H1 (cell line): ENCODE results near the gene REXO5. TPM values are rescaled to one million over a fixed set of nuclear protein-coding genes. Genes with fewer than 3 reads are reported as not detected.

Source experiments
- CTCF ChIA-PET: fragments of 300-600 bp; sonication (Branson Sonifier 250); formaldehyde crosslinking; loops from one replicate; lab custom pipeline; 2021; ENCODE audit not compliant: partially characterized antibody; lab: Charles Lee
- POLR2A ChIA-PET: fragments of 300-600 bp; sonication (Branson Sonifier 250); formaldehyde crosslinking; loops from one replicate; lab custom pipeline; 2021; ENCODE audit warnings: inconsistent platforms; ENCODE audit not compliant: partially characterized antibody; lab: Charles Lee
- DNase-seq, 2 experiments: peaks; one replicate each; pipeline versions ENCODE4 v3.0.0 to v3.0.0-alpha.2; 2010 to 2022; ENCODE audit warnings: low spot score in 2 of 2, low read depth in 1 of 2, mixed read lengths in 1 of 2
- FAIRE-seq: peaks from 2 replicates; lab custom pipeline; 2011; peaks lifted over from hg19 to GRCh38; lab: Jason Lieb, UNC
- H2AFZ ChIP-seq: 2 replicates; pipeline ENCODE4 v1.8.1; 2012; ENCODE audit warnings: low read length, inconsistent platforms
- H2AK5ac ChIP-seq: 2 replicates; pipeline ENCODE4 v1.6.1; 2013; ENCODE audit warnings: low read depth, low read length
- H2BK120ac ChIP-seq: replicated peaks from 2 replicates; pipeline ENCODE3; 2013; ENCODE audit warnings: low read depth, low read length, inconsistent platforms
- H2BK12ac ChIP-seq: 2 replicates; pipeline ENCODE4 v1.6.1; 2013; ENCODE audit warnings: low read depth, low read length
- H2BK15ac ChIP-seq: 2 replicates; pipeline ENCODE4 v1.6.1; 2013; ENCODE audit warnings: low read length
- H2BK20ac ChIP-seq: 2 replicates; pipeline ENCODE4 v1.6.1; 2013; ENCODE audit warnings: low read length
- H2BK5ac ChIP-seq: 2 replicates; pipeline ENCODE4 v1.6.1; 2013; ENCODE audit warnings: low read depth, low read length
- H3K14ac ChIP-seq: 2 replicates; pipeline ENCODE4 v1.6.1; 2013; ENCODE audit warnings: inconsistent platforms; ENCODE audit not compliant: insufficient read length
- H3K18ac ChIP-seq: 2 replicates; pipeline ENCODE4 v1.6.1; 2013; ENCODE audit warnings: low read length; ENCODE audit errors: extremely low read depth
- H3K23ac ChIP-seq: 2 replicates; pipeline ENCODE4 v1.6.1; 2013; ENCODE audit warnings: inconsistent platforms; ENCODE audit not compliant: insufficient read length
- H3K23me2 ChIP-seq: 2 replicates; pipeline ENCODE4 v1.6.1; 2013; ENCODE audit warnings: low read depth, low read length
- H3K27ac ChIP-seq: 2 replicates; pipeline ENCODE4 v1.6.1; 2011; ENCODE audit warnings: low read depth, low read length, inconsistent platforms
- H3K27me3 ChIP-seq, 4 experiments: replicated peaks in 1 of 4; 1 replicate in 1 of 4; 2 replicates in 3 of 4; pipeline versions ENCODE4 v1.6.1 to v1.8.1; 2011 to 2013; ENCODE audit warnings: low read length in 3 of 4, mild to moderate bottlenecking in 3 of 4, inconsistent platforms in 2 of 4, mixed read lengths in 2 of 4, moderate library complexity in 1 of 4; ENCODE audit not compliant: control insufficient read depth in 3 of 4, insufficient read depth in 3 of 4; ENCODE audit errors: extremely low read depth in 1 of 4
- H3K36me3 ChIP-seq, 4 experiments: 2 replicates each; pipeline versions ENCODE4 v1.6.1 to v1.8.1; 2011 to 2013; ENCODE audit warnings: mild to moderate bottlenecking in 4 of 4, low read length in 3 of 4, moderate library complexity in 2 of 4, control low read depth in 1 of 4, inconsistent platforms in 1 of 4; ENCODE audit not compliant: insufficient read depth in 4 of 4, control insufficient read depth in 2 of 4
- H3K4ac ChIP-seq: replicated peaks from 2 replicates; pipeline ENCODE3; 2013; ENCODE audit warnings: low read length, low read depth, mixed read lengths, inconsistent platforms; ENCODE audit not compliant: insufficient read length
- H3K4me1 ChIP-seq, 4 experiments: replicated peaks in 1 of 4; 1 replicate in 1 of 4; 2 replicates in 3 of 4; pipeline versions ENCODE4 v1.6.1 to v1.8.1; 2011 to 2013; ENCODE audit warnings: low read length in 3 of 4, inconsistent platforms in 2 of 4, mixed read lengths in 1 of 4; ENCODE audit not compliant: insufficient read depth in 4 of 4, control insufficient read depth in 3 of 4
- H3K4me2 ChIP-seq, 2 experiments: 2 replicates each; pipeline versions ENCODE4 v1.6.1 to v1.8.1; 2011 to 2013; ENCODE audit warnings: low read depth in 2 of 2, low read length in 2 of 2, control low read depth in 1 of 2, inconsistent platforms in 1 of 2, mild to moderate bottlenecking in 1 of 2; ENCODE audit not compliant: insufficient read depth in 1 of 2
- H3K4me3 ChIP-seq, 4 experiments: fragments of 200-600, 300-600 bp in 1 of 4; sonication (generic), shearing (Covaris generic), sonication (Bioruptor Twin) in 1 of 4; 2 replicates each; pipeline versions ENCODE4 v1.5.1 to v1.8.1; 2011 to 2016; ENCODE audit warnings: low read length in 4 of 4, low read depth in 3 of 4, control low read depth in 2 of 4, inconsistent platforms in 2 of 4, mild to moderate bottlenecking in 2 of 4, mixed read lengths in 1 of 4, moderate library complexity in 1 of 4; ENCODE audit not compliant: insufficient read depth in 2 of 4; ENCODE audit errors: extremely low read depth in 1 of 4
- H3K56ac ChIP-seq: replicated peaks from 2 replicates; pipeline ENCODE3; 2013; ENCODE audit warnings: low read depth, mild to moderate bottlenecking, mixed read lengths, low read length, inconsistent platforms; ENCODE audit not compliant: insufficient read length
- H3K79me1 ChIP-seq: 2 replicates; pipeline ENCODE4 v1.6.1; 2013; ENCODE audit warnings: low read depth, low read length, control low read depth
- H3K79me2 ChIP-seq, 2 experiments: 2 replicates each; pipeline versions ENCODE4 v1.6.1 to v1.8.1; 2012 to 2013; ENCODE audit warnings: low read length in 2 of 2, mild to moderate bottlenecking in 2 of 2, inconsistent platforms in 1 of 2; ENCODE audit not compliant: insufficient read depth in 2 of 2, control insufficient read depth in 1 of 2
- H3K9ac ChIP-seq, 4 experiments: replicated peaks in 1 of 4; 1 replicate in 1 of 4; 2 replicates in 3 of 4; pipeline versions ENCODE4 v1.6.1 to v1.8.1; 2011 to 2013; ENCODE audit warnings: low read depth in 3 of 4, low read length in 3 of 4, control low read depth in 2 of 4, mild to moderate bottlenecking in 2 of 4, moderate library complexity in 2 of 4, inconsistent platforms in 1 of 4; ENCODE audit errors: extremely low read depth in 1 of 4
- H3K9me3 ChIP-seq, 2 experiments: 2 replicates each; pipeline versions ENCODE4 v1.6.1 to v1.8.1; 2012 to 2013; ENCODE audit warnings: mild to moderate bottlenecking in 2 of 2, moderate library complexity in 2 of 2, control low read depth in 1 of 2, inconsistent platforms in 1 of 2, low read depth in 1 of 2, low read length in 1 of 2, mixed read lengths in 1 of 2; ENCODE audit not compliant: insufficient read depth in 2 of 2
- H4K20me1 ChIP-seq, 2 experiments: replicated peaks in 1 of 2; 2 replicates each; pipeline versions ENCODE3 to v1.8.1; 2011 to 2013; ENCODE audit warnings: inconsistent platforms in 2 of 2, low read length in 2 of 2, mild to moderate bottlenecking in 1 of 2; ENCODE audit not compliant: insufficient read depth in 2 of 2, control insufficient read depth in 1 of 2
- H4K5ac ChIP-seq: 2 replicates; pipeline ENCODE4 v1.6.1; 2013; ENCODE audit warnings: low read length, low read depth, mixed read lengths, inconsistent platforms; ENCODE audit not compliant: insufficient read length
- H4K8ac ChIP-seq: 2 replicates; pipeline ENCODE4 v1.8.0; 2013; ENCODE audit warnings: mild to moderate bottlenecking, moderate library complexity, low read length, inconsistent platforms; ENCODE audit not compliant: insufficient read depth; ENCODE audit errors: extremely low read depth
- H4K91ac ChIP-seq: replicated peaks from 2 replicates; pipeline ENCODE3; 2013; ENCODE audit warnings: low read length, mixed read lengths, inconsistent platforms; ENCODE audit not compliant: insufficient read length
- ATF3 ChIP-seq: IDR thresholded peaks from 2 replicates; pipeline ENCODE4 v1.6.1; 2011; ENCODE audit warnings: low read depth, mild to moderate bottlenecking, low read length; ENCODE audit not compliant: insufficient read depth
- CBX8 ChIP-seq: fragments of 300-800, 300-1000 bp; sonication (generic); IDR thresholded peaks from 2 replicates; pipeline ENCODE4 v1.7.1; 2016; ENCODE audit warnings: low read depth, low read length, borderline replicate concordance
- EP300 ChIP-seq, 2 experiments: IDR thresholded peaks; 1 replicate in 1 of 2; 2 replicates in 1 of 2; pipeline ENCODE4 v1.6.1; 2011 to 2012; ENCODE audit warnings: low read depth in 2 of 2, low read length in 2 of 2, mild to moderate bottlenecking in 2 of 2, borderline replicate concordance in 1 of 2, inconsistent platforms in 1 of 2, moderate library complexity in 1 of 2
- FOSL1 ChIP-seq: IDR thresholded peaks from 2 replicates; pipeline ENCODE4 v1.6.1; 2011; ENCODE audit warnings: mild to moderate bottlenecking, low read depth, low read length, moderate library complexity; ENCODE audit not compliant: insufficient read depth
- HDAC2 ChIP-seq, 2 experiments: fragments of 300-600 bp in 1 of 2; sonication (generic) in 1 of 2; IDR thresholded peaks; 2 replicates each; pipeline ENCODE4 v1.6.1; 2011 to 2012; ENCODE audit warnings: low read depth in 2 of 2, low read length in 2 of 2, mild to moderate bottlenecking in 2 of 2, moderate library complexity in 2 of 2, borderline replicate concordance in 1 of 2, inconsistent platforms in 1 of 2
- HDAC6 ChIP-seq: IDR thresholded peaks from one replicate; pipeline ENCODE4 v1.7.1; 2012; ENCODE audit warnings: low read depth, mild to moderate bottlenecking, inconsistent platforms, low read length, moderate library complexity
- SP4 ChIP-seq: IDR thresholded peaks from 2 replicates; pipeline ENCODE4 v1.6.1; 2012; ENCODE audit warnings: low read length, inconsistent platforms
- SRF ChIP-seq: IDR thresholded peaks from 2 replicates; pipeline ENCODE4 v1.6.1; 2011; ENCODE audit warnings: mild to moderate bottlenecking, low read depth, low read length, moderate library complexity
- TAF1 ChIP-seq: IDR thresholded peaks from 2 replicates; pipeline ENCODE4 v1.6.1; 2011; ENCODE audit warnings: mild to moderate bottlenecking, low read depth, low read length
- WGBS, 2 experiments: shearing (Covaris generic) in 1 of 2; methylation state at CpG; one replicate each; pipeline versions ENCODE4 v1.1.6 to v1.1.7; 2013 to 2015; ENCODE audit warnings: low lambda C conversion rate in 2 of 2, mixed read lengths in 2 of 2, inconsistent platforms in 1 of 2, low coverage in 1 of 2, missing lambda C conversion rate in 1 of 2; ENCODE audit not compliant: insufficient replicate concordance in 2 of 2, insufficient coverage in 1 of 2, insufficient read length in 1 of 2; ENCODE audit errors: extremely low coverage in 1 of 2, missing lambda C conversion rate in 1 of 2; 5-methylcytosine and 5-hydroxymethylcytosine counted together
- polyA plus RNA-seq, 7 experiments: library from polyadenylated mRNA; depleted of rRNA in 3 of 7; stranded (reverse) in 5 of 7; unstranded in 2 of 7; fragments of >200 nt in 5 of 7; fragments of 200-250 nt in 2 of 7; gene quantifications; 1 replicate in 5 of 7; 2 replicates in 1 of 7; 4 replicates in 1 of 7; pipeline versions ENCODE4 v1.2.1 to v1.2.3, GENCODE V29; 2011 to 2013; ENCODE audit warnings: missing spikeins in 2 of 7, mixed read lengths in 2 of 7
- total RNA-seq: library from RNA; stranded (reverse); fragmentation: NEBNext Ultra II Directional; extraction: Animal tissue kit (Norgen Biotek cat#: 25700); gene quantifications from 2 replicates; pipeline ENCODE4 v1.2.1, GENCODE V29; 2021
- TF ChIP-seq, protein P1 (sequence below): IDR thresholded peaks from 2 replicates; pipeline ENCODE4 v1.6.1; 2011; ENCODE audit warnings: low read length, improper control_type of control experiment

Gene REXO5
- total and polyA plus RNA-seq, 2 of the 8 experiments (the other 6 are each of a cell fraction or from before 2014, with no cell fraction given): 2.4 to 8.9 TPM

DNA sequence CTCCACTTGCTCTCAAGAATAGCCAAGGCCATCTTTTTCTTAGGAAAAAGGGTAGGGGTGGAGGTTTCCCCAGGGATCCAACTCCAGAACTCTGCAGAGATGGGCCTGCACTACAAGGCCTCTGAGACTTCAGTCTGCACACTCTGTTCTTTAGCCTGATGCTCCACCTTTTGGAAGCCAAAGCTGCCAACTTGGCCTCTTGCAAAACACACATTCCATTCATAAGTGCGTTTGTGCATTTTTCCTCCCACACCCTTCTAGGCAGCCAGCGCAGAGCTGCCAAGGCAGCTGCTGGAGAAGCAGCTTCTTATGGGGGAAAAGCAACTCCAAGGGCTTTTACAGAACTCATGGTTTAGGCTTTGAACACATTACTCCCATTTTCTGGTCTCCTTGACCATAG, 45.3 kb downstream of the REXO5 start:
- ChIA-PET CTCF (interaction anchor here (0.6 to 9.6 kb wide), 7 partner anchors 16 to 860 kb away, joined by 4 to 125 read pairs (median 7); no protein-coding TSS in a partner anchor), POLR2A (interaction anchor here (0.7 to 1.2 kb wide), 2 partner anchors 23 to 227 kb away, joined by 3 read pairs; no protein-coding TSS in a partner anchor)
- 0 out of 2 replicates have a peak, but pooled peaks cover 2% of the 10 kb centered on the region for H3K79me1 ChIP-seq
- no peak overlapping the region for H3K56ac ChIP-seq
- H2AFZ ChIP-seq: no peak overlapping the region
- no peak for FAIRE-seq
- no peak overlapping the region for H3K14ac ChIP-seq
- DNase-seq: no peak
- 0 out of 4 replicates have a peak, but pooled peaks cover 0 to 2% of the 10 kb centered on the region in 2 experiments for H3K79me2 ChIP-seq
- peaks cover 2% of the 10 kb centered on the region in 2 experiments for H4K20me1 ChIP-seq
- H2BK15ac ChIP-seq: no peak overlapping the region
- no peak overlapping the region for H4K91ac ChIP-seq
- no peaks in the 10 kb centered on the region for H3K9me3 ChIP-seq
- no peak overlapping the region for H3K23ac ChIP-seq
- H2BK12ac ChIP-seq: no peak overlapping the region
- no peak overlapping the region for H2BK120ac ChIP-seq
- no peak overlapping the region for H3K9ac ChIP-seq
- no peak overlapping the region for H3K4ac ChIP-seq
- H2BK20ac ChIP-seq: no peak overlapping the region
- 100% methylated on average over 2 of the region's 2 CpGs; no CpG with 5 or more reads in 1 of the 2 experiments for WGBS, 2 experiments
- no peak overlapping the region for H4K8ac ChIP-seq
- no peak overlapping the region for H2BK5ac ChIP-seq
- no peaks in the 10 kb centered on the region for H3K27me3 ChIP-seq
- no peak overlapping the region for H2AK5ac ChIP-seq
- peaks cover 0 to 2% (median 0%) of the 10 kb centered on the region in 4 experiments; a peak in 2 of 7 replicates for H3K4me1 ChIP-seq
- no peaks in the 10 kb centered on the region for H3K23me2 ChIP-seq
- H3K4me3 ChIP-seq: no peak overlapping the region
- peaks cover 0 to 2% (median under 1%) of the 10 kb centered on the region in 4 experiments; a peak in 3 of 8 replicates for H3K36me3 ChIP-seq
- no peak overlapping the region for H4K5ac ChIP-seq
- no peak overlapping the region for H3K27ac ChIP-seq
- H3K4me2 ChIP-seq: no peak overlapping the region
- no peak overlapping the region for H3K18ac ChIP-seq
- TF ChIP-seq EP300 (IDR thresholded peaks at IDR 0.05; ENCODE audit: borderline replicate concordance in 1 of 2, low read depth in 2 of 2, low read length in 2 of 2): no peak
- no peak for TF ChIP-seq SP4
- no peak for TF ChIP-seq HDAC2 (IDR thresholded peaks at IDR 0.05; ENCODE audit: borderline replicate concordance in 1 of 2, low read depth in 2 of 2, low read length in 2 of 2)
- no peak for TF ChIP-seq CBX8
- TF ChIP-seq TAF1: no peak
- TF ChIP-seq, protein P1, sequence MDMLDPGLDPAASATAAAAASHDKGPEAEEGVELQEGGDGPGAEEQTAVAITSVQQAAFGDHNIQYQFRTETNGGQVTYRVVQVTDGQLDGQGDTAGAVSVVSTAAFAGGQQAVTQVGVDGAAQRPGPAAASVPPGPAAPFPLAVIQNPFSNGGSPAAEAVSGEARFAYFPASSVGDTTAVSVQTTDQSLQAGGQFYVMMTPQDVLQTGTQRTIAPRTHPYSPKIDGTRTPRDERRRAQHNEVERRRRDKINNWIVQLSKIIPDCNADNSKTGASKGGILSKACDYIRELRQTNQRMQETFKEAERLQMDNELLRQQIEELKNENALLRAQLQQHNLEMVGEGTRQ: no peak
- TF ChIP-seq FOSL1: no peak
- no peak for TF ChIP-seq SRF
- TF ChIP-seq ATF3: no peak
- TF ChIP-seq HDAC6: no peak
